Activated naive CD4-positive, alpha-beta T cell treated with anti-CD3 and anti-CD28 coated beads, Interleukin-2, amount 50 U/mL, for 24 hours (primary cell): Measurements from ENCODE around the gene RIN2.

ENCODE experiments used
- H3K27ac Mint-ChIP-seq: one replicate; pipeline ENCODE4 v1.8.0; 2021; ENCODE audit warnings: mild to moderate bottlenecking, mixed read lengths
- H3K27me3 Mint-ChIP-seq: one replicate; pipeline ENCODE4 v1.8.0; 2021; ENCODE audit warnings: mixed read lengths
- H3K36me3 Mint-ChIP-seq: one replicate; pipeline ENCODE4 v1.8.0; 2021; ENCODE audit warnings: mixed read lengths
- H3K4me1 Mint-ChIP-seq: one replicate; pipeline ENCODE4 v1.8.0; 2021; ENCODE audit warnings: mixed read lengths
- H3K4me3 Mint-ChIP-seq: one replicate; pipeline ENCODE4 v1.8.0; 2021; ENCODE audit warnings: mild to moderate bottlenecking, mixed read lengths
- H3K9me3 Mint-ChIP-seq: one replicate; pipeline ENCODE4 v1.8.0; 2021; ENCODE audit warnings: mixed read lengths

Gene RIN2, protein sequence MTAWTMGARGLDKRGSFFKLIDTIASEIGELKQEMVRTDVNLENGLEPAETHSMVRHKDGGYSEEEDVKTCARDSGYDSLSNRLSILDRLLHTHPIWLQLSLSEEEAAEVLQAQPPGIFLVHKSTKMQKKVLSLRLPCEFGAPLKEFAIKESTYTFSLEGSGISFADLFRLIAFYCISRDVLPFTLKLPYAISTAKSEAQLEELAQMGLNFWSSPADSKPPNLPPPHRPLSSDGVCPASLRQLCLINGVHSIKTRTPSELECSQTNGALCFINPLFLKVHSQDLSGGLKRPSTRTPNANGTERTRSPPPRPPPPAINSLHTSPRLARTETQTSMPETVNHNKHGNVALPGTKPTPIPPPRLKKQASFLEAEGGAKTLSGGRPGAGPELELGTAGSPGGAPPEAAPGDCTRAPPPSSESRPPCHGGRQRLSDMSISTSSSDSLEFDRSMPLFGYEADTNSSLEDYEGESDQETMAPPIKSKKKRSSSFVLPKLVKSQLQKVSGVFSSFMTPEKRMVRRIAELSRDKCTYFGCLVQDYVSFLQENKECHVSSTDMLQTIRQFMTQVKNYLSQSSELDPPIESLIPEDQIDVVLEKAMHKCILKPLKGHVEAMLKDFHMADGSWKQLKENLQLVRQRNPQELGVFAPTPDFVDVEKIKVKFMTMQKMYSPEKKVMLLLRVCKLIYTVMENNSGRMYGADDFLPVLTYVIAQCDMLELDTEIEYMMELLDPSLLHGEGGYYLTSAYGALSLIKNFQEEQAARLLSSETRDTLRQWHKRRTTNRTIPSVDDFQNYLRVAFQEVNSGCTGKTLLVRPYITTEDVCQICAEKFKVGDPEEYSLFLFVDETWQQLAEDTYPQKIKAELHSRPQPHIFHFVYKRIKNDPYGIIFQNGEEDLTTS

DNA sequence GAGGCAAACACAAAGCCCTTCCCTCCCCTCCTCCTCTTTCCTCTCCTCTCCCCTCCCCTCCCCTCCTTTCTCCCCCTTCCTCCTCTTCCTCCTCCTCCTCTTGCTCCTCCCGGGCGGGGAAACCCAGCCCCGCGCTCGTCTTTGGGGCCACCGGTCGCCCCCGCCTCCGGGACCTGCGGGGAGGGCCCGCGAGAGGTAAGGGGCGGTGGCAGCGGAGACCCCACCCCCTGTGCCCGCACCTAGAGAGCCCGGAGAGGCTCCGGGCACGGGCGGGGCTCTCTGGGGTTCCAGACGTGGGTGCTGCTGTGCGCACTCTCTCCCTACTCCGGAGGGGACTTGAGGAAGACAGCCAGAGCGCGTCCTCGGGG lies at the start of gene RIN2:
Gene RIN2 (plus strand): TSS at position 126 of the 368 bp plus-strand sequence. CDS start 131,344 bp downstream, outside the sequence.
- Mint-ChIP-seq H3K36me3 (no peaks in the 10 kb centered on the region), H3K27me3 (peaks cover 27% of the 10 kb centered on the region), H3K9me3 (no peaks in the 10 kb centered on the region), H3K4me3 (no peak within 1 kb of the TSS), H3K27ac (no peak within 1 kb of the TSS), H3K4me1 (no peaks in the 10 kb centered on the region)

- Mint-ChIP-seq H3K36me3 (no peaks in the 10 kb centered on the region), H3K4me1 (no peaks in the 10 kb centered on the region), H3K27ac (no peak overlapping the region)
These were observed 48.3 kb upstream of the RIN2 start for GRCh38 chr20:19709635-19710335.

GRCh38 chr20:19710336-19711120 lies 47.5 kb upstream of the RIN2 start:
- Mint-ChIP-seq H3K9me3 (no peaks in the 10 kb centered on the region), H3K36me3 (peaks cover under 1% of the 10 kb centered on the region), H3K27me3 (no peaks in the 10 kb centered on the region), H3K4me1 (no peaks in the 10 kb centered on the region), H3K4me3 (no peak overlapping the region), H3K27ac (no peak overlapping the region)

More at GRCh38 chr20:19709635-19710335, 48.3 kb upstream of the RIN2 start:
- Mint-ChIP-seq H3K4me3 (no peak overlapping the region), H3K9me3 (no peaks in the 10 kb centered on the region), H3K27me3 (no peaks in the 10 kb centered on the region)

DNA sequence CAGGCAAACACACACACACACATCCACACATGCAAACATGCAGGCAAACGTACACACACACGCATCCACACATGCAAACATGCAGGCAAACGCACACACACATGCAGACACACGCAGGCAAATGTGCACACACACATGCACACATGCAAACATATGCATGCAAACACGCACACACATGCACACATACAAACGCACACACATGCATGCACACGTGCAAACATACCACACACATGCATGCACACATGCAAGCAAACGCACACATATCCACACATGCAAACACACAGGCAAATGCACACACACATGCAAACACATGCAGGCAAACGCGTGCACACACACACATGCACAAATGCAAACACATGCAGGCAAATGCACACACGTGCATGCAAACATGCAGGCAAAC lies 46.9 kb upstream of the RIN2 start:
- Mint-ChIP-seq H3K9me3 (no peaks in the 10 kb centered on the region), H3K27ac (no peak overlapping the region), H3K27me3 (no peaks in the 10 kb centered on the region), H3K4me1 (no peaks in the 10 kb centered on the region), H3K4me3 (no peak overlapping the region), H3K36me3 (peaks cover 1% of the 10 kb centered on the region)

DNA sequence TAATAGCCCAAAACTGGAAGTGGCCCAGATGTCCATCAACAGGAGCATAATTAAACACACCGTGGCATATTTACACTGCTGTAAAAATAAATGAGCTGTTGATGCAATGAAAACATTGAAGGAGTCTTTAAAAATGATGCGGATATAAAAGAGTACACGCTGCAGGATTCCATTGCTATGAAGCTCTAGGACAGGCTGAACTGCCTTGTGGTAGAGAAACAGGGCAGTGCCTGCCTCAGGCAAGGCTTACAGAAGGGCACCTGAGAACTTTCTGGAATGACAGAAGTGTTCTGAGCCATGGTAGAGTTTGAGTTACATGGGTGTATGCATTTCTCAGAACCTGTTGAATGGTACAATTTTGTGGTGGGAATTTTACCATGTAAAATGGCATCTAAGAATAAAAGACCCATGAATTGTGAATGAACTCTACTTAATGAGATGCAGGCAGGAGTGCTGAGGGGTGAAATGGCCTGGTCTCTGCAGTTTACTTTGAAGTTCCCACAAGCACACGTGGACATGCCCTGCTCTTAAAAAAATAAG lies 45.3 kb upstream of the RIN2 start:
- Mint-ChIP-seq H3K27me3 (no peaks in the 10 kb centered on the region), H3K27ac (no peak overlapping the region), H3K4me1 (no peaks in the 10 kb centered on the region), H3K36me3 (peaks cover 1% of the 10 kb centered on the region), H3K4me3 (no peak overlapping the region), H3K9me3 (no peaks in the 10 kb centered on the region)

DNA sequence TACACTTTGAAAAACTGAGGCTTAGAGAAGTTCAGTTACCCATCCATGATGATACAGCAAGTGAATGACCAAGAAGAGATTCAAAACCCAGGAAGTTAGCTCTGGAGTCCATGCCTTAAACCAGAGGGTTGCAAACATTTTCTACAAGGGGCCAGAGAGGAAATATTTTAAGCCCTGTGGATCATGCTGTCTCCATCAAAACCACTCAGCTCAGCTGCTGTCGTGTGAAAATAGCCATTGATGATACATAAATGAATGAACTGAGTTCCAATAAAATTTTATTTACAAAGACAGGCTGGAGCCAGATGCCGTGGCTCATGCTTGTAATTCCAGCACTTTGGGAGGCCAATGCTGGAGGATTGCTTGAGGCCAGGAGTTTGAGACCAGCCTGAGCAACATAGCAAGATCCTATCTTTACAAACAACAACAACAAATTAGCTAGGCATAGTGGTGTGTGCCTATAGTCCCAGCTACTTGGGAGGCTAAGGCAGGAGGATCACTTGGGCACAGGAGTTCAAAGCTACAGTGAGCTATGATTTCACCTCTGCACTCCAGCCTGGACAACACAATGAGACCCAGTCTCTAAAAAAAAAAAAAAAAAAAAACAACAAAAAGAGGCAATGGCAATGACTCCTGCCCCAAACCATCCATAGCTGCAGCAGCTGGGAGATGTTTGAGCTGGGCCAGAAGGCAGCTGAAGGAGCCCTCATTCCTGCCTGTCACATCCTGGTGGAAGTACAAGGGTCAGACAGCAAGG lies 44.1 kb upstream of the RIN2 start:
- no peak overlapping the region for H3K27ac Mint-ChIP-seq

DNA sequence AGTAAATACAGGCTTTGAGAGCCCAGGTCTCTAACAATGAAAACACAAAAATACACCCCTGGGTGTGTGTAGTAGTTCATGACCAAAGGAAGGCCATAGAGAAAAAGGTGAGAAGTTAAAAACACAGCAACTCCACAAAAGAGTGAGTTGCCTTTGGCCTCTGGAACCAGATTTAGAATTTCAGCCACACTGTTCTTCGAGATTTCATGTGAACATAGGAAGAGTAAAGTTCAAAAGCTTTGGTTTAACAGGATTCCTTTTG lies 43.5 kb upstream of the RIN2 start:
- H3K27ac Mint-ChIP-seq = no peak overlapping the region

More for the DNA sequence above, 44.1 kb upstream of the RIN2 start:
- Mint-ChIP-seq H3K4me3 (no peak overlapping the region), H3K4me1 (no peaks in the 10 kb centered on the region), H3K27me3 (no peaks in the 10 kb centered on the region), H3K9me3 (no peaks in the 10 kb centered on the region), H3K36me3 (peaks cover 1% of the 10 kb centered on the region)

GRCh38 chr20:19715986-19716385 lies 42.1 kb upstream of the RIN2 start:
- H3K9me3 Mint-ChIP-seq = no peaks in the 10 kb centered on the region
- H3K27me3 Mint-ChIP-seq = no peaks in the 10 kb centered on the region
- H3K4me1 Mint-ChIP-seq = no peaks in the 10 kb centered on the region
- no peak overlapping the region for H3K4me3 Mint-ChIP-seq
- no peak overlapping the region for H3K27ac Mint-ChIP-seq
- peaks cover 1% of the 10 kb centered on the region for H3K36me3 Mint-ChIP-seq

More for the DNA sequence above, 43.5 kb upstream of the RIN2 start:
- Mint-ChIP-seq H3K36me3 (peaks cover 1% of the 10 kb centered on the region), H3K9me3 (no peaks in the 10 kb centered on the region), H3K4me1 (no peaks in the 10 kb centered on the region), H3K4me3 (no peak overlapping the region), H3K27me3 (no peaks in the 10 kb centered on the region)

DNA sequence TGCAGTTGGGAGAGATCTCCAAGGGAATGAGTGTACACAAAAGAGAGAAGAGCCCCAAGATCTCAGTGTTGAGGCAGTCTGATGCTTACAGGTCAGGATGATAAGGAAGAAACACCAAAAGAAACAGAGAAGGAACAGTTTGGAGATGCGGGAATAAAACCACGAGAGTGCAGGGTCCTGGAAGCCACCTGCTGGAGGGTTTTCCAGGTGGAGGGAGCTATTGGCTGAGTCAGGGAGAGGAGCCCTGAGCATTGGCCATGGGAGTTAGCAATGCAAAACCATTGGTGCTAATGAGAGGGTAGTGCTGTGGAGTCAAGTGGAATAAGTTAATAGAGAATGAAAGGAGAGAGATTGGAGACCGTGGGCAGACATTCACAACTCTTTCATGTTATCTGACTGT lies 39.2 kb upstream of the RIN2 start:
- peaks cover 1% of the 10 kb centered on the region for H3K36me3 Mint-ChIP-seq
- H3K4me1 Mint-ChIP-seq = no peaks in the 10 kb centered on the region
- H3K9me3 Mint-ChIP-seq = no peaks in the 10 kb centered on the region
- no peak overlapping the region for H3K27ac Mint-ChIP-seq
- no peak overlapping the region for H3K4me3 Mint-ChIP-seq
- peaks cover 2% of the 10 kb centered on the region for H3K27me3 Mint-ChIP-seq

DNA sequence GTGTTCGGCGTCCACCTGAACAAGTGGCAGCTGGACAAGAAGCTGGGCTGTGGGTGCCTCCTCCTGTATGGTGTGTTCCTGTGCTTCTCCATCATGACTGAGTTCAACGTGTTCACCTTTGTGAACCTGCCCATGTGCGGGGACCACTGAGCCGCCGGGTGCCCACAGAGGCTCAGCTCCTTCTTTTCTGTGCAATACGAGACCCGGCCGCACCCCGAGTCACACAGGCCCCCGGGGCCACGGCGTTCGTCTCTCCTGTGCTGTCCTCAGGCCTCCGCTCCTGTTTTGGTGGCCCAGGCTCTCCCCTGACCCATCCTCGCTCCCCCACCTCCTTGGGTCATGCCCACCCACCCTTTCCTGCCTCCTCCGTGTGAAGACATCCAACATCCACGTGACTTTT lies 37.1 kb upstream of the RIN2 start:
- no peaks in the 10 kb centered on the region for H3K36me3 Mint-ChIP-seq
- H3K4me3 Mint-ChIP-seq = no peak overlapping the region
- H3K9me3 Mint-ChIP-seq = no peaks in the 10 kb centered on the region
- H3K27ac Mint-ChIP-seq = no peak overlapping the region
- peaks cover 2% of the 10 kb centered on the region for H3K27me3 Mint-ChIP-seq
- H3K4me1 Mint-ChIP-seq = no peaks in the 10 kb centered on the region

DNA sequence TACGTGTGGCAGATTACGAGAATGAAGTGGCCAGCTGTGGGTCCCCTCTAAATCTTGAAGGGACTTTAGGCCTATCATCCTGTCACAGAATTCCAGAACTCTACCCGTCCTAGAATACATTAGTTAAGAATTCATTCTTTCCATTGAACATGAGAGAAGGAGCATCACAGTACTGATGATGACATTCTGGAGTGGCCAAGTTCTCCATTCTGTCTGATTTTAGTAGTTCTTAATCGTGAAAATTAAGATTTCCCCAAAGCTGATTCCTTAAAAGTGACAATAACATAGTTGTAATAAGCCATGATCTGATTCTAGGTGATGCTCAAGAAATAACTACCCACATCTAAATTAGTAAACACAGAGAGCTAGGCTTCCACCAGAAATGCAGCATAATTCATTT lies 35.0 kb upstream of the RIN2 start:
- Mint-ChIP-seq H3K4me1 (no peaks in the 10 kb centered on the region), H3K4me3 (no peak overlapping the region), H3K27me3 (peaks cover 3% of the 10 kb centered on the region), H3K27ac (no peak overlapping the region), H3K36me3 (no peaks in the 10 kb centered on the region), H3K9me3 (no peaks in the 10 kb centered on the region)

DNA sequence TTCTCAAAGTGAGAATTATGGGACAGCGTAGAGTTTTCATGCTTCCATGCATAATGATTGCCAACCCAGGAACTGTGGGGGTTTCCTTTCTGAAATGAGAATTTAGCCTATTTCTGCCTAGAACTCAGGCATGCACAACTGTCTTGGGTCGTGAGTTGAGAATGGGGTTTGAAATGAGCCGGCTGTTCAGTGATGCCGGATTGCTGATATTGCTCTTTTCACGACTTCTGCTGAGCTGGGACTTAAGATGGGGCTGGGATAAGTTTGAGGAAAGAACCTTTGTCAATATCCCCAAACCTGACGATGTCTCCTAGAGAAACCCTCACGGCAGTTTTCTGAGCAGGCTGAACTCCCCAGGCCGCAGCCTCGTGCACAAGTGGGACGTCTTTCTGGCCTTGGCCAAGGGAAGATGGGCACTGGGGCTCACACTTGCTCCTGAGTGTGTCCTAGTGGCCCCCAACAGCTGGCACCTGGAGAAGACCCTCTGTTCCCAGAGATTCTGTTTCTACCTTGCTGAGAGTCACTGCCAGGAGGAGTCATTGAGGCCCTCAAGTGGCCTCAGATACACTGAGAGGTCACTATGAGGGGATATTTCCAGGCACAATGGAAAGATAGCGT lies 34.1 kb upstream of the RIN2 start:
- H3K4me3 Mint-ChIP-seq = no peak overlapping the region
- no peaks in the 10 kb centered on the region for H3K36me3 Mint-ChIP-seq
- H3K27ac Mint-ChIP-seq = no peak overlapping the region
- no peaks in the 10 kb centered on the region for H3K9me3 Mint-ChIP-seq
- H3K27me3 Mint-ChIP-seq = peaks cover 3% of the 10 kb centered on the region
- no peaks in the 10 kb centered on the region for H3K4me1 Mint-ChIP-seq

GRCh38 chr20:19725373-19725772 lies 32.7 kb upstream of the RIN2 start:
- Mint-ChIP-seq H3K36me3 (no peaks in the 10 kb centered on the region), H3K4me3 (no peak overlapping the region), H3K27ac (no peak overlapping the region), H3K4me1 (no peaks in the 10 kb centered on the region), H3K9me3 (no peaks in the 10 kb centered on the region), H3K27me3 (peaks cover 3% of the 10 kb centered on the region)
